ENCODE measurements around the gene ALS2CL.

The ALS2CL gene

GRCh38 chr3:46681856-46682540, 11.5 kb downstream of the ALS2CL start:
- Histone ChIP-seq H2AFZ (ENCODE audit: low read depth, low read length) (no peak overlapping the region), H3K79me1 (replicated peaks; ENCODE audit: low read length, poor library complexity, severe bottlenecking) (no peaks in the 10 kb centered on the region), H3K9me3 (ENCODE audit: control insufficient read depth, low read length) (no peaks in the 10 kb centered on the region), H2AK5ac (ENCODE audit: low read length, severe bottlenecking) (no peak overlapping the region), H2BK5ac (ENCODE audit: low read depth, low read length, poor library complexity, severe bottlenecking) (no peak overlapping the region), H3K4me3 (ENCODE audit: insufficient read depth in 1 of 2, low read depth in 1 of 2, low read length in 2 of 2) (no peak overlapping the region), H3K4ac (ENCODE audit: low read depth in 1 of 2, low read length in 2 of 2) (no peak overlapping the region), H2BK120ac (ENCODE audit: low read depth, low read length) (no peak overlapping the region), H3K27ac (ENCODE audit: low read length, poor library complexity, severe bottlenecking) (no peak overlapping the region), H3K4me1 (ENCODE audit: control insufficient read depth, insufficient read depth, low read depth, low read length) (no peaks in the 10 kb centered on the region), H3K18ac (ENCODE audit: low read depth in 1 of 2, low read length in 2 of 2) (no peak overlapping the region), H3K14ac (ENCODE audit: low read length in 2 of 2) (no peak overlapping the region), H3K23ac (ENCODE audit: low read length in 2 of 2) (no peak overlapping the region), H2BK12ac (ENCODE audit: low read length in 2 of 2) (no peak overlapping the region), H4K8ac (ENCODE audit: low read length) (no peak overlapping the region), H4K91ac (ENCODE audit: low read length) (no peak overlapping the region), H3K9ac (ENCODE audit: low read length) (no peak overlapping the region), H3K27me3 (ENCODE audit: control insufficient read depth in 1 of 2, insufficient read depth in 1 of 2, low read length in 2 of 2) (peaks cover 5 to 12% of the 10 kb centered on the region in 2 experiments), H2BK15ac (ENCODE audit: low read depth, poor library complexity, severe bottlenecking) (no peak overlapping the region), H3K36me3 (ENCODE audit: control insufficient read depth in 1 of 2, insufficient read depth in 2 of 2, low read depth in 1 of 2, low read length in 2 of 2) (peaks cover 0 to 11% of the 10 kb centered on the region in 2 experiments), H3K4me2 (ENCODE audit: low read length, poor library complexity, severe bottlenecking) (no peak overlapping the region)
- no peak for DNase-seq
- 86% methylated on average over 13 of the region's 13 CpGs for WGBS

GRCh38 chr3:46681387-46681786, 12.1 kb downstream of the ALS2CL start:
- Histone ChIP-seq H4K8ac (ENCODE audit: low read length) (no peak overlapping the region), H2BK5ac (ENCODE audit: low read depth, low read length, poor library complexity, severe bottlenecking) (no peak overlapping the region), H3K9me3 (ENCODE audit: control insufficient read depth, low read length) (no peaks in the 10 kb centered on the region), H3K4me1 (ENCODE audit: control insufficient read depth, insufficient read depth, low read depth, low read length) (no peaks in the 10 kb centered on the region), H3K23ac (ENCODE audit: low read length in 2 of 2) (no peak overlapping the region), H3K79me1 (replicated peaks; ENCODE audit: low read length, poor library complexity, severe bottlenecking) (no peaks in the 10 kb centered on the region), H3K27ac (ENCODE audit: low read length, poor library complexity, severe bottlenecking) (no peak overlapping the region), H3K9ac (ENCODE audit: low read length) (no peak overlapping the region), H3K18ac (ENCODE audit: low read depth in 1 of 2, low read length in 2 of 2) (no peak overlapping the region), H2AFZ (ENCODE audit: low read depth, low read length) (no peak overlapping the region), H2AK5ac (ENCODE audit: low read length, severe bottlenecking) (no peak overlapping the region), H3K27me3 (ENCODE audit: control insufficient read depth in 1 of 2, insufficient read depth in 1 of 2, low read length in 2 of 2) (peaks cover 9 to 12% of the 10 kb centered on the region in 2 experiments), H3K4ac (ENCODE audit: low read depth in 1 of 2, low read length in 2 of 2) (no peak overlapping the region), H4K91ac (ENCODE audit: low read length) (no peak overlapping the region), H2BK15ac (ENCODE audit: low read depth, poor library complexity, severe bottlenecking) (no peak overlapping the region), H3K36me3 (ENCODE audit: control insufficient read depth in 1 of 2, insufficient read depth in 2 of 2, low read depth in 1 of 2, low read length in 2 of 2) (peaks cover 0 to 11% of the 10 kb centered on the region in 2 experiments), H3K4me2 (ENCODE audit: low read length, poor library complexity, severe bottlenecking) (no peak overlapping the region), H2BK12ac (ENCODE audit: low read length in 2 of 2) (no peak overlapping the region), H3K4me3 (ENCODE audit: insufficient read depth in 1 of 2, low read depth in 1 of 2, low read length in 2 of 2) (no peak overlapping the region), H3K14ac (ENCODE audit: low read length in 2 of 2) (no peak overlapping the region), H2BK120ac (ENCODE audit: low read depth, low read length) (no peak overlapping the region)
- 89% methylated on average over 9 of the region's 10 CpGs for WGBS
- DNase-seq = no peak

- Histone ChIP-seq H3K9me3 (ENCODE audit: control insufficient read depth, low read length) (no peaks in the 10 kb centered on the region), H3K4me3 (ENCODE audit: insufficient read depth in 1 of 2, low read depth in 1 of 2, low read length in 2 of 2) (no peak overlapping the region), H3K27me3 (ENCODE audit: control insufficient read depth in 1 of 2, insufficient read depth in 1 of 2, low read length in 2 of 2) (peaks cover 9 to 12% of the 10 kb centered on the region in 2 experiments), H2BK120ac (ENCODE audit: low read depth, low read length) (no peak overlapping the region), H3K23ac (ENCODE audit: low read length in 2 of 2) (no peak overlapping the region), H2AFZ (ENCODE audit: low read depth, low read length) (no peak overlapping the region), H2BK15ac (ENCODE audit: low read depth, poor library complexity, severe bottlenecking) (no peak overlapping the region), H3K79me1 (replicated peaks; ENCODE audit: low read length, poor library complexity, severe bottlenecking) (no peaks in the 10 kb centered on the region), H3K18ac (ENCODE audit: low read depth in 1 of 2, low read length in 2 of 2) (no peak overlapping the region), H2AK5ac (ENCODE audit: low read length, severe bottlenecking) (no peak overlapping the region), H3K4ac (ENCODE audit: low read depth in 1 of 2, low read length in 2 of 2) (no peak overlapping the region), H2BK12ac (ENCODE audit: low read length in 2 of 2) (no peak overlapping the region), H4K91ac (ENCODE audit: low read length) (no peak overlapping the region), H4K8ac (ENCODE audit: low read length) (no peak overlapping the region), H2BK5ac (ENCODE audit: low read depth, low read length, poor library complexity, severe bottlenecking) (no peak overlapping the region), H3K14ac (ENCODE audit: low read length in 2 of 2) (no peak overlapping the region), H3K27ac (ENCODE audit: low read length, poor library complexity, severe bottlenecking) (no peak overlapping the region), H3K9ac (ENCODE audit: low read length) (no peak overlapping the region), H3K4me2 (ENCODE audit: low read length, poor library complexity, severe bottlenecking) (no peak overlapping the region), H3K4me1 (ENCODE audit: control insufficient read depth, insufficient read depth, low read depth, low read length) (peaks cover 2% of the 10 kb centered on the region), H3K36me3 (ENCODE audit: control insufficient read depth in 1 of 2, insufficient read depth in 2 of 2, low read depth in 1 of 2, low read length in 2 of 2) (peaks cover 0 to 7% of the 10 kb centered on the region in 2 experiments)
- WGBS = 92% methylated on average over 9 of the region's 9 CpGs
- no peak for DNase-seq
Measured at GRCh38 chr3:46680298-46680826, 13.1 kb downstream of the ALS2CL start.

DNA sequence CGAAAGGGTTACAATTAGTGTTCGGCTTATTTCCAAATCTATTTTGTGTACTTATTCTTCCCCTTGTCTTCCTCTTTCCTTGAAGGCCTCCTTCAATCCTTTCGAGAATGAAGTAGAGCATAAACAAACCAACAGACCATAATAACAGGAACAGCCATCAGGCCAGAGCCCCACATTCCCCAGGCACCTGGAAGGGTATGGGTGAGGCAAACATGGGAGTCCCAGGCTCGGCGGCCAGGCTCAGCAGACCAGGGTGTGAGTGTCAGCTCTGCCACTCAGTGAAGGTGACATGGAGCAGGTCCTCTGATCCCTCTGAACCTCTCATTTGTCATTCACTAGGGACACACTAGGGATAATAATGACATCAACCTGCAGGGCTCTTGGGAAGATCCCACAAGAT, 13.8 kb downstream of the ALS2CL start:
- H3K14ac ChIP-seq (ENCODE audit: low read length in 2 of 2) = no peak overlapping the region
- no peaks in the 10 kb centered on the region for H3K79me1 ChIP-seq (replicated peaks; ENCODE audit: low read length, poor library complexity, severe bottlenecking)
- H3K9ac ChIP-seq (ENCODE audit: low read length) = no peak overlapping the region
- no peak overlapping the region for H2AK5ac ChIP-seq (ENCODE audit: low read length, severe bottlenecking)
- no peaks in the 10 kb centered on the region for H3K9me3 ChIP-seq (ENCODE audit: control insufficient read depth, low read length)
- no peak overlapping the region for H3K4ac ChIP-seq (ENCODE audit: low read depth in 1 of 2, low read length in 2 of 2)
- H2BK12ac ChIP-seq (ENCODE audit: low read length in 2 of 2) = no peak overlapping the region
- H3K18ac ChIP-seq (ENCODE audit: low read depth in 1 of 2, low read length in 2 of 2) = no peak overlapping the region
- peaks cover 9 to 12% of the 10 kb centered on the region in 2 experiments for H3K27me3 ChIP-seq (ENCODE audit: control insufficient read depth in 1 of 2, insufficient read depth in 1 of 2, low read length in 2 of 2)
- no peak overlapping the region for H4K91ac ChIP-seq (ENCODE audit: low read length)
- no peak overlapping the region for H3K4me2 ChIP-seq (ENCODE audit: low read length, poor library complexity, severe bottlenecking)
- H3K4me3 ChIP-seq (ENCODE audit: insufficient read depth in 1 of 2, low read depth in 1 of 2, low read length in 2 of 2) = no peak overlapping the region
- H2AFZ ChIP-seq (ENCODE audit: low read depth, low read length) = no peak overlapping the region
- H2BK5ac ChIP-seq (ENCODE audit: low read depth, low read length, poor library complexity, severe bottlenecking) = no peak overlapping the region
- no peak overlapping the region for H2BK15ac ChIP-seq (ENCODE audit: low read depth, poor library complexity, severe bottlenecking)
- H3K23ac ChIP-seq (ENCODE audit: low read length in 2 of 2) = no peak overlapping the region
- peaks cover 2% of the 10 kb centered on the region for H3K4me1 ChIP-seq (ENCODE audit: control insufficient read depth, insufficient read depth, low read depth, low read length)
- no peak for DNase-seq
- H2BK120ac ChIP-seq (ENCODE audit: low read depth, low read length) = no peak overlapping the region
- 93% methylated on average over 5 of the region's 5 CpGs for WGBS
- H4K8ac ChIP-seq (ENCODE audit: low read length) = no peak overlapping the region
- H3K27ac ChIP-seq (ENCODE audit: low read length, poor library complexity, severe bottlenecking) = no peak overlapping the region
- peaks cover 0 to 2% of the 10 kb centered on the region in 2 experiments for H3K36me3 ChIP-seq (ENCODE audit: control insufficient read depth in 1 of 2, insufficient read depth in 2 of 2, low read depth in 1 of 2, low read length in 2 of 2)
